Right lobe of liver (tissue), 6 donors: ENCODE results near the gene VAV2. TPM values are rescaled to one million over a fixed set of nuclear protein-coding genes. Genes with fewer than 3 reads are reported as not detected.

Source experiments
- ATAC-seq, 4 donors: fragments of 200-7000 bp; cut with Tn5 transposase; one replicate each; pipeline ENCODE4 v1.9.1; 2020; ENCODE audit warnings: mild to moderate bottlenecking in 4 of 4, moderate library complexity in 4 of 4
- DNase-seq, 3 donors: peaks; one replicate each; pipeline ENCODE4 v3.0.0-alpha.2; 2020
- H3K27ac ChIP-seq, 3 donors: fragments of 200-600 bp; one replicate each; pipeline ENCODE4 v1.8.0; 2022
- H3K27me3 ChIP-seq, 2 donors: fragments of 200-600 bp; one replicate each; pipeline ENCODE4 v1.8.0; 2022
- H3K36me3 ChIP-seq, 4 donors: fragments of 200-600 bp; sonication (generic) in 1 of 4; one replicate each; pipeline versions ENCODE4 v1.5.1 to v1.8.0; 2017 to 2022; ENCODE audit warnings: control low read depth in 1 of 4
- H3K4me1 ChIP-seq, 4 donors: fragments of 200-600 bp; sonication (generic) in 1 of 4; one replicate each; pipeline versions ENCODE4 v1.5.1 to v1.8.0; 2017 to 2022; ENCODE audit warnings: control low read depth in 1 of 4
- H3K4me3 ChIP-seq, 3 donors: fragments of 200-600 bp; one replicate each; pipeline ENCODE4 v1.8.0; 2022
- H3K9me3 ChIP-seq, 4 donors: fragments of 200-600 bp; sonication (generic) in 1 of 4; one replicate each; pipeline versions ENCODE4 v1.5.1 to v1.8.0; 2017 to 2022; ENCODE audit warnings: control low read depth in 1 of 4
- POLR2A ChIP-seq: fragments of 450-650 bp; IDR thresholded peaks from one replicate; pipeline ENCODE4 v1.6.1; 2017; ENCODE audit warnings: antibody characterized with exemption, mild to moderate bottlenecking
- WGBS: methylation state at CpG from one replicate; pipeline ENCODE4 v1.1.6; 2018; ENCODE audit warnings: low coverage, low lambda C conversion rate; ENCODE audit not compliant: insufficient coverage; ENCODE audit errors: missing lambda C conversion rate; 5-methylcytosine and 5-hydroxymethylcytosine counted together
- intact Hi-C, 2 donors: fragments of 100-400 bp; cut with DNase I; formaldehyde crosslinking; loops; one replicate each; pipeline versions ENCODE4 v1.11.2 to v1.14.1; 2022
- total RNA-seq, 6 experiments: library from RNA; depleted of rRNA in 2 of 6; stranded (reverse); fragments of >200 nt in 2 of 6; fragmentation: NEBNext Ultra II Directional in 3 of 6; extraction: Animal tissue kit (Norgen Biotek cat#: 25700) in 3 of 6; gene quantifications; one replicate each; pipeline versions ENCODE4 v1.1.0 to v1.2.4, GENCODE V29; 2016 to 2023
- TF ChIP-seq, protein P1 (sequence below), 4 donors: fragments of 200-600 bp in 3 of 4; fragments of 450-650 bp in 1 of 4; IDR thresholded peaks; one replicate each; pipeline versions ENCODE4 v1.5.1 to v1.8.0; 2016 to 2022; ENCODE audit warnings: antibody characterized with exemption in 4 of 4, mild to moderate bottlenecking in 2 of 4
- donor health status: DM: no; HTN: yes; CAD: no.
- donor health status: DM: no; HTN: no; CAD: no.
- donor health status: DM: no; HTN: no; CAD: no.
- donor health status: DM: no; HTN: yes; CAD: no.
- donor health status: DM: no; HTN: yes; CAD: no.

The VAV2 gene
- total RNA-seq, 6 experiments from 2014 or later, result 30.1 to 44.3 (median 34.9) TPM

DNA sequence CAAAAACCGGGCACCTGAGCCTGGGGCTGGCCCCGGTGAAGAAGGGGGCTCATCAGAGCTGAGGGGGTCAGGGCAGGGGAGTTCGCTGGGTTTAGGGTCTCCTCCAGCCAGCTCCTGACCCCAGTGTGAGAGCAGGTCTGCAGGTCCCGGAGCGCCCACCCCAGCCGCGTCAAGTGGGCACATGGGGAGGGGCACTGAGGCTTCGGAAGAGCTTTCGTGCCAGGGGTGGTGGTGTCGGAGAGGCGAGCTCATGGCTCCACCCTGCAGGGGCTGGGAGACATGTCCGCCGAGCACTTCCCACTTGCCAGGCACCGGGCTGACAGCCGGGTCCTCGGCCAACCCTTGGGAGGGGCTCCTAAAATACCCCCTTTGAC lies 13.2 kb downstream of the VAV2 start:
- WGBS, result 56% methylated on average over 3 of the region's 16 CpGs
- H3K4me3 ChIP-seq, result peak overlapping the region in 2 of 3 donors; percentile 39
- no peak for TF ChIP-seq POLR2A
- TF ChIP-seq, protein P1, sequence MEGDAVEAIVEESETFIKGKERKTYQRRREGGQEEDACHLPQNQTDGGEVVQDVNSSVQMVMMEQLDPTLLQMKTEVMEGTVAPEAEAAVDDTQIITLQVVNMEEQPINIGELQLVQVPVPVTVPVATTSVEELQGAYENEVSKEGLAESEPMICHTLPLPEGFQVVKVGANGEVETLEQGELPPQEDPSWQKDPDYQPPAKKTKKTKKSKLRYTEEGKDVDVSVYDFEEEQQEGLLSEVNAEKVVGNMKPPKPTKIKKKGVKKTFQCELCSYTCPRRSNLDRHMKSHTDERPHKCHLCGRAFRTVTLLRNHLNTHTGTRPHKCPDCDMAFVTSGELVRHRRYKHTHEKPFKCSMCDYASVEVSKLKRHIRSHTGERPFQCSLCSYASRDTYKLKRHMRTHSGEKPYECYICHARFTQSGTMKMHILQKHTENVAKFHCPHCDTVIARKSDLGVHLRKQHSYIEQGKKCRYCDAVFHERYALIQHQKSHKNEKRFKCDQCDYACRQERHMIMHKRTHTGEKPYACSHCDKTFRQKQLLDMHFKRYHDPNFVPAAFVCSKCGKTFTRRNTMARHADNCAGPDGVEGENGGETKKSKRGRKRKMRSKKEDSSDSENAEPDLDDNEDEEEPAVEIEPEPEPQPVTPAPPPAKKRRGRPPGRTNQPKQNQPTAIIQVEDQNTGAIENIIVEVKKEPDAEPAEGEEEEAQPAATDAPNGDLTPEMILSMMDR (IDR thresholded peaks at IDR 0.05), result no peak
- no peaks in the 10 kb centered on the region for H3K27me3 ChIP-seq
- no peaks in the 10 kb centered on the region for H3K36me3 ChIP-seq
- H3K9me3 ChIP-seq, result no peaks in the 10 kb centered on the region
- H3K27ac ChIP-seq, result peak overlapping the region; percentile 70 to 86 (median 80)
- DNase-seq, result no peak
- ATAC-seq, result peak in 2 of 4 donors; percentile 5 to 8
- H3K4me1 ChIP-seq, result peaks cover 0 to 70% (median 30%) of the 10 kb centered on the region in 4 donors
- intact Hi-C loops, result loop anchor here in 1 of 2 donors (10.0 kb wide), 1 partner anchor 94 kb away; no protein-coding TSS in a partner anchor

DNA sequence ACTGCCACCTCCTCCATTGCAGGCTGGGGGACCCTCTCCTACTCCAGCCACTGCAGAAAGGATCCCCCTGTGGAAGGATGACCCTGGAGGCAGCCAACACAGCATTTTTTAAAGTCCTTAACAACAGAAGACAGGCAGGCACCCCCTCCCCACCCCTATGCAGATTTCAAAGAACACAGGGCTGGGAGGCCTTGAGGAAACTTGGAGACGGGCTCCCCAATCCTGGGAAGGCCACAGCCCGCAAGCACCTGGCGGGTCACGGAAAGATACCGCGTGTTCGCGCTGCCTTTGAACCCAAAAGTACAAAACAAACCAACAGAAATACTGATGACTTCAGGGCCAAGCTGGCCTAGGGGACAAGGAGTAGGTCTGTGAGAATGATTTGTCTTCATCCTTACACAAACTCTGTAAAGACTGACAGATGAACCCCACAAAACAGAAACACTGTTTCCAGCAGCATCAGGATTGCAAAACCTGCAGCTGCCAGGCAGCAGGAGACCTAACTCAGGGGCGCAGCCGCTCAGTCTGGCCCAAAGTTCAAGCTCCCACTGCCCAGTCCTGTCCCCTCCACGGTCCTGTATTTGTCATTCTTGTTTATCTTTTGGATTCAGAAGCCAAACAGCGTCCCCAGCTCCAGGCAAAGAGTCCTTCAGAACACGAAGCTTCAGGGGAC lies 13.8 kb downstream of the VAV2 start:
- Histone ChIP-seq H3K36me3 (no peaks in the 10 kb centered on the region), H3K4me3 (peak overlapping the region in 2 of 3 donors; percentile 39), H3K27ac (peak overlapping the region; percentile 70 to 86 (median 80)), H3K9me3 (no peaks in the 10 kb centered on the region), H3K4me1 (peaks cover 0 to 74% (median 32%) of the 10 kb centered on the region in 4 donors), H3K27me3 (no peaks in the 10 kb centered on the region)
- ATAC-seq (peak; percentile 49 to 66 (median 60)), DNase-seq (peak; percentile 67 to 85 (median 82))
- TF ChIP-seq, protein P1 (IDR thresholded peaks at IDR 0.05), result no peak
- no peak for TF ChIP-seq POLR2A
- WGBS, result 12% methylated on average over 5 of the region's 13 CpGs
- intact Hi-C loops, result loop anchor here in 1 of 2 donors (10.0 kb wide), 1 partner anchor 94 kb away; no protein-coding TSS in a partner anchor

DNA sequence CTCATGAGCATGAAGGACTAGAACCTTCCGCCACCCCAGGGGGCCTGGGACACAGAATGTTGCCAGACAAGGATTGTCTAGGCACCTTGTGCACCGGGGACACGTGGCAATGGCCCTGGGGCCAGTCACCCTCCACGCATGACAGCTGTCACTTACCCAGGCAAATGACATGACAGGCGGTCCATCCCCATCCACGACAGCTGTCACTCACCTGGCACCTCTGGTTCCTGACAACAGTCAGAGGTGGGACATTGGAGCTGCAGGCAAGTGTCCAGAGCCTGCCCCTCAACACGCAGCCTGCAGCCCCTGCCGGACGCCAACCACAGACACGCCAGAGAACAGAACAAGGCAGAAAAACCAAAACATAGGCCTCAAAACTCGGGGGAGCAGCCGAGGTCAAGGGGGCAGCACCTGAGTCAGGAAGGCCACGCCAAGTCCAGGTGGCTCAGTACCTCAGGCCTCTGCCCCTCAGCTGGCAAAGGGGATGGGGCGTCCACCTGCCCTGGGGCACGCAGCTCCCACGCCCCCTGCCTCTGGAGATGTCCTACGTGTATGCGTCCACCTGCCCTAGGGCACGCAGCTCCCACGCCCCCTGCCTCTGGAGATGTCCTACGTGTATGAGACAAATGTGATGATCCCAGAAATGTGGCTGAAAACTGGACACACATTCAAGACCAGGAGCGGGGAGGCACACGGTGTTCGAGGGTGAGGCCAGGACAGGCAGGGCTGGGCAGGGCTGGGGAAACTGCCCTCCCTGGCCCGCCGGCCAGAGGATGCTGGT lies 14.5 kb downstream of the VAV2 start:
- no peak for ATAC-seq
- H3K36me3 ChIP-seq, result no peaks in the 10 kb centered on the region
- TF ChIP-seq, protein P1 (IDR thresholded peaks at IDR 0.05), result no peak
- no peak for TF ChIP-seq POLR2A
- H3K4me3 ChIP-seq, result no peak overlapping the region
- no peaks in the 10 kb centered on the region for H3K9me3 ChIP-seq
- WGBS, result 60% methylated on average over 1 of the region's 26 CpGs
- peak; percentile 19 to 55 (median 42) for DNase-seq
- H3K27me3 ChIP-seq, result no peaks in the 10 kb centered on the region
- intact Hi-C loops, result loop anchor here in 1 of 2 donors (10.0 kb wide), 1 partner anchor 93 kb away; no protein-coding TSS in a partner anchor
- peaks cover 0 to 81% (median 36%) of the 10 kb centered on the region in 4 donors for H3K4me1 ChIP-seq
- peak overlapping the region; percentile 70 to 86 (median 80) for H3K27ac ChIP-seq

DNA sequence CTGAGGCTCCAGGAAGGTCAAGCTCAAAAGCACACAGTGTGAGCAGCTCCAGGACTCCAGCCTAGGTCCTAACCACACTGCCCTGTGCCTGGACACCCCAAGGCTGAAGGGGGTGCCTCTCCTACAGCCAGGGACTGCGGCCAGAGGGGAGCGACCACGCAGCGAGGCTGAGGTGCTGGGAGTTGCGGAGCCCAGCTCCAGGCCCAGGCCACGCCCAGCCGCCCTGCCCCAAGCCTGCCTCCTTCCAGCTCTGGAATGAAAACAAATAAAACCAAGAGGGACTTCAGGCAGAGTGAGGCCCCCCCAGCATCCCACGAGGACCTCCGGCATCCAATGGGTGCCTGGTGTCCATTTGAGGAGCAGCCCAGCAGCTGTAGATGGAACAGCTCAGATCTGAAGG lies 15.2 kb downstream of the VAV2 start:
- H3K9me3 ChIP-seq, result no peaks in the 10 kb centered on the region
- no peaks in the 10 kb centered on the region for H3K36me3 ChIP-seq
- intact Hi-C loops, result loop anchor here in 1 of 2 donors (10.0 kb wide), 1 partner anchor 92 kb away; no protein-coding TSS in a partner anchor
- ATAC-seq (no peak), DNase-seq (peak; percentile 14 to 44 (median 41))
- H3K27me3 ChIP-seq, result no peaks in the 10 kb centered on the region
- WGBS, result 96% methylated on average over 7 of the region's 9 CpGs
- H3K27ac ChIP-seq, result peak overlapping the region in 1 of 3 donors; percentile 86
- TF ChIP-seq, protein P1 (IDR thresholded peaks at IDR 0.05), result no peak
- no peak for TF ChIP-seq POLR2A
- H3K4me1 ChIP-seq, result peaks cover 0 to 84% (median 40%) of the 10 kb centered on the region in 4 donors
- H3K4me3 ChIP-seq, result no peak overlapping the region
